GM21360 (cell line): ENCODE data around the gene RPUSD1.
"Not testable (repeated sequence)": the region's sequence is repeated elsewhere in the genome, so short reads cannot be mapped to it uniquely, and the experiment has no call there.

Source experiments
- ATAC-seq: cut with Tn5 transposase; IDR thresholded peaks from one replicate; pipeline ENCODE4 v1.9.1; 2021; ENCODE audit warnings: mild to moderate bottlenecking, moderate library complexity; ENCODE audit not compliant: unreplicated experiment

RPUSD1 gene

GRCh38 chr16:751152-752006, 36.8 kb downstream of the RPUSD1 start:
- no peak for ATAC-seq

GRCh38 chr16:750485-750884, 37.7 kb downstream of the RPUSD1 start:
- no peak for ATAC-seq

GRCh38 chr16:749010-749409, 39.2 kb downstream of the RPUSD1 start:
- ATAC-seq = no peak

DNA sequence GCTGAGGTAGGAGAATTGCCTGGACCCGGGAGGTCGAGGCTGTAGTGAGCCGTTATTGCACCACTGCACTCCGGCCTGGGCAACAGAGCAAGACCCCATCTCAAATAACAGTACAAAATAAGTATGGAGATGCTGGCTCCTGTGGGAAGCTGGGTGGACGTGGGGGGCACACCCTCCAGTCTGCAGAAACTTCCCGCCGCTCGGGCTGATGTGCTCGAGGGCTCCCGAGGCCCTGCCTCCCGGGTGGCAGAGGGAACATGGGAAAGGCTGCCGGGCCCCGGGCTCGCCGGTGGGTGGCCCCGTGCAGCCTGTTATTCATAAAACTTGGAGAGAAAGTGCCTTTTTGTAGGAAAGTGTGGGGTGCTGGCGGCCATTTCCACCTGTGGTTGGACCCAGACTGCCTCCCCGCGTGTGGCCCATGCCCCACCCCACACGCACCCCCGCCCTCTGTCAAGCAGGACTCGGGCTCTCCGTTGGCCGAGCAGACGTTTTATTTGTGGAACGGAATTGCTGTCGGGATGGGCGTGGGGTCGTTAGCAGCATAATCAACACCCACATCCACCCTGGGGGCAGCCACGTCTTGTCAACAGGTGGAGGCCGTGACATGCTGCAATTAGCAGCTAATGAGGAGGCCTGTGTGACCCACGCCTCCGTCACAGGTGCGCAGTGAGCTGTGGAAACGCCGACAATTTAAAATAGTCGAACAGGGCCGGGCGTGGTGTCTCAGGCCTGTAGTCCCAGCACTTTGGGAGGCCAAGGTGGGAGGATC, 40.0 kb downstream of the RPUSD1 start:
- ATAC-seq = no peak

DNA sequence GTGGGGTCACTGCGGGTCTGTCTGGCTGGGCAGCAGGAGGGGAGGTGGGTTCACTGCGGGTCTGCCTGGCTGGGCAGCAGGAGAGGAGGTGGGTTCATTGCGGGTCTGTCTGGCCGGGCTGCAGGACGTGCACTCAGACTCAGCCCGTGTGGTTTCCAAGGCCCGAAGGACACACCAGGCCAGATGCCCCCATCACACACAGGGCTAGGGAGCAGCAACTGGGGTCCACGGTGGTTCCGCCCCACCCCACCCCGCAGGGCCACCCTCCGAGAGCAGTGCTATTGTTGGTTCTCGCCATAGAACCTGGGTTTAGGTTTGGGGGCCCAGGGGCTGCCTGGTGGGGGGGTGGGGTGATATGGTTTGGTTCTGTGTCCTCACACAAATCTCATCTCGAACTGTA, 41.5 kb downstream of the RPUSD1 start:
- no peak for ATAC-seq

DNA sequence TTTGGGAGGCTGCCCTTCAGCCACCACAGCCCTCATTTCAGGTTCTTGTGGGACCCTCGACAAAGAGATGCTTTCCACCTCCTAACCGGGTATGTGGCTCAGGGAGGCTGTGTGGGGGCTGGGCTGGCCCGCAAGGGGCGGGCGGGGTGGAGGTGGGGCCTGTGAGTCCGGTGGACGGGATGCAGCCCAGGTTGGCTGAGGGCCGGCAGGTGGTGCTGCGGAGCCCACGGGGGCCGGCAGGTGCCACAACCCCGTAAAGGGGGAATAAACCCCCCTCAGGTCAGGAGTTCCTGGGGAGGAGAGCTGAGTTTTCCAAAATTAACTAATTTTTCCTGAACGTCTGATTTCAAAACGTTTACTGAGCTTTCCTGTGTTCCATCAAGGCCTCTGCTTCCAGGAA, 42.4 kb downstream of the RPUSD1 start:
- no peak for ATAC-seq

- no peak for ATAC-seq
These were observed 44.2 kb downstream of the RPUSD1 start for GRCh38 chr16:743794-744500.

- not testable (repeated sequence) for ATAC-seq
These were observed 45.3 kb downstream of the RPUSD1 start for GRCh38 chr16:742894-743293.

DNA sequence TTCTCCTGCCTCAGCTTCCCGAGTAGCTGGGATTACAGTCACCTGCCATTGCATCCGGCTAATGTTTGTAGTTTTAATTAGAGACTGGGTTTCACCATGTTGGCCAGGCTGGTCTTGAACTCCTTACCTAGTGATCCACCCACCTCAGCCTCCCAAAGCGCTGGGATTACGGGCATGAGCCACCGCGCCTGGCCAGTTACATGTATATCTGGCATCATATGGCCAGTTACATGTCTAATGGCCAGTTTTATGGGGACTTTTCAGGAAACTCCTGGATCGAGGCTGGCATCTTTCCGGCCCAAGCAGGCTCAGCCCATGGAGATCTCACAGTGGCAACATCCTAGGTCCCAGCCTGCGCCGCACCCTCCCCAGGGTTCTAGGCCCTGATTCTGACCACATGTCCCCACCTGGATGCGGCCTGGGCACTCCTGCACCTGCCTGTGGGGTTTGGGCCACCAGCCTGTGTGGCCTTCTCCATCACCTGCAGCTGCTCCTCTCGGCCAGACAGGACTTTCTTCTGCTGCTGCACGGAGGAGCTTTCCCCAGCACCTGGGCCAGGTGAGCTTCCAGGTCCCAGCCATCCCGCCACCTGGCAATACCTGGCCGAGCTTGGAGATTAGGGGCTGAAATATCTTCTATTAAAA, 46.1 kb downstream of the RPUSD1 start:
- no peak for ATAC-seq

- ATAC-seq = peak; percentile 62
These were observed 47.2 kb downstream of the RPUSD1 start, which contains the start of gene CIAO3 for GRCh38 chr16:740764-741505. CIAO3 (minus strand) TSS chr16:740997; CDS start chr16:740985, 12 bp downstream.

DNA sequence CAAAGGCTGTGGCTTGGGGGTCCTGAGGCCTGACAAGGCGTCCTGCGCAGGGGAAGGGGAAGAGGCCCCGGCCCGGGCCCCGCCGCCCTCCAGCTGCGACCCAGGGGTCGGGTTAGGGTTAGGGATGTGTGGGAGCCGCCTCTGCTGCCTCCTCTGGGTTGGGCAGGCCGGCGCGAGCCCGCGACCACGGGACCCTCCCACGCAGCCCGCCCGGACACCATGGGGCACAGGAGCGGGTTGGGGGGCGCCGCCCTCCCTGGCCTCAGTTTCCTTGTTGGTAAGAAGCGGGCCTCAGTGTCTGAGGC, 47.8 kb downstream of the RPUSD1 start:
- ATAC-seq = peak; percentile 4

DNA sequence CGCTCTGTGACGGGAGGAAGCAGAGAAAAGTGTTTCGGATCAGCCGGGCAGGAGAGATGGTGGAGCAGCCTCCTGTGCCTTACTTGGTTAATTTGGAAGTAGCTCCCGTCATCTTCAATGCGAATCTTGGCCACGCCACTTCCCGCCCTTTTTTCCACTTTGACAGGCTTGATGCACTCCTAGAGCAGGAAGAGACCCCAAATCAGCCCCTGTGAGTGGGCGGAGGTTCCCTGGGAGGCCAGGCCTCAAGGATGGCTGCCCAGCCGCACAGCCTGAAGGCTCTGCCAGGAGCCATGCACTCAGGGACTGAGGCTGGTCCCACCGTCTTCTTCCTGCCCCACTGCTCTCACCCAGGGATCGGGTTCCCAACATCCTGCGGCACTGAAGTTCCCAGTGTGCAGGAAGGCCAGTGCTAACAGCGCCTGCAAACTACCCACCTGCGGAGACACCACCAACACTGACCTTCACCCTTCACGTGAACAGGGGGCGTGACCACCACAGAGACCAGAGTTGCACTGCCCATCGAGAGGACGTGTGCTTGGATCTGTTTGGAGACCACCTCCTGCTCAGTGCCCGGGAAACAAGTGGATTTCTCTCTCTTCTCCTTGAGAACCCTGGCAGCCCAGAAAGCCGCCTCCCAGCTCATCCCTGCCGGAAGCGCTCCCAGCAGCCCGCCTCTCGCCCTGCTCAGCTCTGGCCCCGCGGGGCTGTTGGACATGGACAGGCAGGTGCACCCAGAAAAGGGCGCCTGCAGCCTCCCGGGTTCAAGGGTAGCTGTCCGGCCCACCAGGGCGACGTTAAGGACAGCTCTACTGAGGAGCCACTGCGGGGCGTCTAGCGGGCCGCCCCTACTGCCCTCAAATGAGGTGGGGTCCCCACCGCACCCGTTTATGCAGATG, 48.4 kb downstream of the RPUSD1 start:
- ATAC-seq = no peak

DNA sequence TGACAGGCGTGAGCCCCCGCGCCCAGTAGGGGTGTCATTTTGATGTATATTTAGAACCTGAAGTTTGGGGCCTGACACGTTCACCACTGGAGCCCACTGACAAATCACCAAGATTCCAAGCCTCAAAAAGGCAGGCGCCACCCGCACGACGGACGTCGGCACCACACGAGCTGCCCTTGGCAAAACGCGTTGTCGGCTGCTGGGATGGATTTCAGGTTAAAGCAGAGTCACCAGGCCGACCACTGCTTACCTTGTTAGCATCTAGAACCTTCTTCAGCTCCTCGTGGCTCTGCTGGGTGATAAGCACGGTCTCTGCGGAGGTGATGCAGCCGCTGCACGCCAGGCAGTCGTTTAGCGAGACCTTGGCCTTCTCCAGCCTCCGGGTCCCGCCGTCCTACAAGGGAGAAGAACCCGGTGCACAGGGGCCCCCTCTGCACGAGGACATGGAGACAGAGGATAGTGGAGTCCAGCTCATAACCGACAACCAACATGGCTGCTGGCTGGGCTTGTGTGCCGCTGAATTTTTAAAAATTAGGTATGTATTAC, 51.2 kb downstream of the RPUSD1 start:
- ATAC-seq = no peak

DNA sequence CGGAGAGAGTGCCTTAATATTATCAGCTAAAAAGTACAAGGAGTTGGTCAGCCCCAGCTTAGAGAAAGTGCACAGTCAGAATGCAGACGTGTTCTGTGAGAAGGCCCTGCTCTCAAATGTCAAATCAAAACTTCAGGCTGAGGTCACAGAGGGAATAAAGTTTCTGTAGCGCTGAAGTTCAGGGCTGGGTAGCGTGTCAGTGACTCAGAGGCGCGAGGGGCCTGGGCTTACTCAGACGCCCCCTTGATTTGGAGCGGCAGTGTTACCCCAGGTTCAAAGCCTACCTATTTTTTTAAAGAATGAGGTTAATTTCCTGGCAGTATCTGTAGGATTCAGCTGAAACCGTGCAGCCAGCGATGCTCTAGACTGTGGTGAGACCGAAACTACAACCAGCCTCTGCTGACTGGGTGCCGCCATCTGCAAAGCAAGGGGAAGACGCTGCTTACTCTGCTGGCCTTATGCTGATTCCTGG, 52.2 kb downstream of the RPUSD1 start:
- no peak for ATAC-seq

DNA sequence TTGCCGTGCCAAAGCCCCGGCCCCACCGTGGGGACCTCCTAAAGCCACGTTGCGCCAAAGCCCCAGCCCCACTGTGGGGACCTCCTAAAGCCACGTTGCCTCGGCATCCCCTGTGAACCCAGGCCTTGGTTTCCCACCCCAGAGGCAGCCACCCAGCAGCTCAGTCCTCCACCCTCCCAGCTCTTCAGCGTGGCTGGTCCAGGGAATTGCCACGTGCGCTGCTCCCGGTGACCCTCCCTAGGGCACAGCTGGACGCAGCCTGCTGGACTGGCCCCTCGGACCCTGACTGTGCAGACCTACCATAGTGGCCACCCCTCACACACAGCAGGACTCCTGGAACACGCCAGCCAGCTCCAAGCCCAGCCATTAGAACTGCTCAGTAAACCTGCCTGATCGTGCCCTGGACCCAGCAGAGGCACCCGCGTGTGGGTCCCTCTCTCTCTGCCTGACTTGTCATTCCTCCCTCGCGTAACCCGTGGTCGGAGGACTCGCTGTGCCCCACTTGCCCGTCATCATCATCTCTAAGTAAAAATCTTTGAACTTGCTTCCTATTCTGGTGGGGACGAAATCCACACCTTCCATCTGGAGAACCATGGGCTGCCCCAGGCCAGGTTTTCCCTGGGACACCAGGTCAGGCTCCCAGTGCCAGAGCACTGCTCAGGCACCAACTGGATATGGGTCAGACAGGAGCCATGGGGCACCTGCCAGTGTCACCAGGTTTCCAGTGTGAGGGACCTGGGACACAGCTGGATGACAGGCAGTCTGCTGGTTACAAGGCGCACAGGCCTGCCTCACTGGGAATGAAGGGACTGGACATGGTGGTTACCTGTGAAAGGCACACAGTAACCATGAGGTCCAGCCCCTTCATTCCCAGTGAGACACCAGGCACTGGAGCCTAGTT, 53.0 kb downstream of the RPUSD1 start:
- ATAC-seq = no peak
